PC-9 (cell line): ENCODE data around the gene SPACA7. TPM values are rescaled to one million over a fixed set of nuclear protein-coding genes. Genes with fewer than 3 reads are reported as not detected.

Experiments used
- BruUV-seq: library from RNA; stranded (reverse); fragments of 400-500 nt; replicated peaks from 2 replicates; lab custom pipeline; 2021; lab: Mats Ljungman, UMichigan
- CTCF ChIA-PET: fragments of 300-600 bp; sonication (Branson Sonifier 250); formaldehyde crosslinking; loops from one replicate; lab custom pipeline; 2022; ENCODE audit warnings: antibody characterized with exemption; lab: Charles Lee
- POLR2A ChIA-PET: fragments of 300-600 bp; sonication (Branson Sonifier 250); formaldehyde crosslinking; loops from one replicate; lab custom pipeline; 2022; ENCODE audit warnings: antibody characterized with exemption; ENCODE audit not compliant: unreplicated experiment; lab: Charles Lee
- DNase-seq, 2 experiments: peaks; one replicate each; pipeline versions ENCODE4 v3.0.0 to v3.0.0-alpha.2; 2015 to 2022; ENCODE audit warnings: mixed read lengths in 1 of 2
- H2AFZ ChIP-seq: fragments of 200-600 bp; sonication (generic); 2 replicates; pipeline ENCODE4 v1.8.1; 2017; ENCODE audit warnings: antibody characterized with exemption
- H3F3A ChIP-seq: fragments of 200-600 bp; sonication (generic); 2 replicates; pipeline ENCODE4 v1.8.1; 2017; ENCODE audit warnings: antibody characterized with exemption, mild to moderate bottlenecking, low read depth; ENCODE audit not compliant: insufficient read depth
- H3K27ac ChIP-seq: fragments of 200-600 bp; sonication (generic); 2 replicates; pipeline ENCODE4 v1.6.1; 2016; ENCODE audit warnings: mixed run types
- H3K27me3 ChIP-seq: fragments of 200-600 bp; sonication (generic); 2 replicates; pipeline ENCODE4 v1.6.1; 2016; ENCODE audit warnings: low read depth, mixed run types; ENCODE audit not compliant: insufficient read depth
- H3K36me3 ChIP-seq: fragments of 200-600 bp; sonication (generic); 2 replicates; pipeline ENCODE4 v1.6.1; 2016; ENCODE audit warnings: low read depth, mixed run types
- H3K4me1 ChIP-seq: fragments of 200-600 bp; sonication (generic); replicated peaks from 2 replicates; pipeline ENCODE4 v1.6.1; 2016; ENCODE audit warnings: mixed run types; ENCODE audit not compliant: insufficient read depth
- H3K4me2 ChIP-seq: fragments of 200-600 bp; sonication (generic); 2 replicates; pipeline ENCODE4 v1.6.1; 2017; ENCODE audit warnings: mixed run types
- H3K4me3 ChIP-seq: fragments of 200-600 bp; sonication (generic); 2 replicates; pipeline ENCODE4 v1.6.1; 2016; ENCODE audit warnings: mixed run types
- H3K79me2 ChIP-seq: fragments of 200-600 bp; sonication (generic); 2 replicates; pipeline ENCODE4 v1.6.1; 2017; ENCODE audit warnings: low read depth, mixed run types
- H3K9me2 ChIP-seq: fragments of 200-600 bp; sonication (generic); 2 replicates; pipeline ENCODE4 v1.8.1; 2017; ENCODE audit warnings: mild to moderate bottlenecking; ENCODE audit not compliant: insufficient read depth
- H3K9me3 ChIP-seq: fragments of 200-600 bp; sonication (generic); 2 replicates; pipeline ENCODE4 v1.8.1; 2016; ENCODE audit warnings: low read depth; ENCODE audit not compliant: insufficient read depth
- H4K20me1 ChIP-seq: fragments of 200-600 bp; sonication (generic); 2 replicates; pipeline ENCODE4 v1.8.1; 2017; ENCODE audit not compliant: insufficient read depth
- EZH2 ChIP-seq: fragments of 200-600 bp; sonication (generic); IDR thresholded peaks from 2 replicates; pipeline ENCODE4 v1.8.0; 2017; ENCODE audit warnings: antibody characterized with exemption, low read depth
- intact Hi-C: fragments of 100-400 bp; cut with micrococcal nuclease; formaldehyde crosslinking; loops from one replicate; pipeline ENCODE4 v1.10.0; 2022; ENCODE audit not compliant: unreplicated experiment
- total RNA-seq: library from RNA; stranded (reverse); gene quantifications from 2 replicates; pipeline ENCODE4 v1.2.3, GENCODE V29; 2021
- TF ChIP-seq, protein P1 (sequence below): fragments of 200-600 bp; sonication (generic); conservative IDR thresholded peaks from 2 replicates; pipeline ENCODE4 v1.6.1; 2017; ENCODE audit warnings: mixed run types, antibody characterized with exemption, mild to moderate bottlenecking, moderate library complexity

SPACA7 gene
- total RNA-seq, 1 experiment from 2014 or later: not detected

DNA sequence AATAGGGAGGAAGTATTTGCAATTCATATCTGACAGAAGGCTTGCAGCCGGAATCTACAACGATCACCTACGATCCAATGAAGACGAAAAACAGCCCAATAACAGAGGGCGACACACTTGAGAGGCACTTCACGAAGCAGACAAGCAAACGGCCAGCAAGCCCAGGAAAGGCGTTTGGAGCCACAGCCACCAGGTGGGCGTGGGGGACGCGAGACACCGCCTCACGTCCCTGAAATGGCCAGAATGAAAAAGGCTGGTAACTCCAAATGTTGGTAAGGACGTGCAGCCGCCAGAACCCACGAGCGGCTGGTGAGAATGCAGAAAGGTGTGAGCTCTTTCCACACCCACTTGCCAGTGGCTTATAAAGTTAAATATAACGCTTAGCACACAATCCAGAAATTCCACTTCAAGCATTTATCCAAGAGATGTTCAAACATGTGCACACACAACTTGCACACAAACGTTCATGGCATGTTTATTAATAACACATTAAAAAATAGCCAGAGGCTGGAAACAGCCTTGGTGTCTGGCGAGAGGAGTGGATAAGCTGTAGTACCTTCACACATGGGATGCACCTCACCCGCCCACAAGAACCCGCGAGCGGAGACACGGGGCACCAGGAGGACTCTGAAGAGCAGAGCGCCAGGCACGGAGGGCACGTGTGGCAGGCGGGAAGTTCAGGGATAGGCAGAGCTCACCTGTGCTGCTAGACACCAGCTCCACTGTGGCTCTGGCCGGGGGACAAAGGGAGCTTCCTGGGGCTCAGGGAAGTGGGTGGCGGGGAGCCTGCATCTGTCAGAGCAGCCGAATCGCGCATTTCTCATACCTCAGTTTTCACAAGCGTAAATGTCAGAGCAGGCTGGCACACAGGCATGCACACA, 89.3 kb downstream of the SPACA7 start:
- Histone ChIP-seq H2AFZ (no peak overlapping the region), H3K36me3 (no peaks in the 10 kb centered on the region), H3K79me2 (no peaks in the 10 kb centered on the region), H3K9me3 (no peaks in the 10 kb centered on the region), H3K4me2 (no peak overlapping the region), H3K27me3 (no peaks in the 10 kb centered on the region), H3K9me2 (no peaks in the 10 kb centered on the region), H3K4me1 (no peaks in the 10 kb centered on the region), H4K20me1 (no peaks in the 10 kb centered on the region), H3K27ac (no peak overlapping the region), H3K4me3 (no peak overlapping the region), H3F3A (no peaks in the 10 kb centered on the region)
- ChIA-PET POLR2A (no interaction called here), CTCF (no interaction called here)
- TF ChIP-seq, protein P1, sequence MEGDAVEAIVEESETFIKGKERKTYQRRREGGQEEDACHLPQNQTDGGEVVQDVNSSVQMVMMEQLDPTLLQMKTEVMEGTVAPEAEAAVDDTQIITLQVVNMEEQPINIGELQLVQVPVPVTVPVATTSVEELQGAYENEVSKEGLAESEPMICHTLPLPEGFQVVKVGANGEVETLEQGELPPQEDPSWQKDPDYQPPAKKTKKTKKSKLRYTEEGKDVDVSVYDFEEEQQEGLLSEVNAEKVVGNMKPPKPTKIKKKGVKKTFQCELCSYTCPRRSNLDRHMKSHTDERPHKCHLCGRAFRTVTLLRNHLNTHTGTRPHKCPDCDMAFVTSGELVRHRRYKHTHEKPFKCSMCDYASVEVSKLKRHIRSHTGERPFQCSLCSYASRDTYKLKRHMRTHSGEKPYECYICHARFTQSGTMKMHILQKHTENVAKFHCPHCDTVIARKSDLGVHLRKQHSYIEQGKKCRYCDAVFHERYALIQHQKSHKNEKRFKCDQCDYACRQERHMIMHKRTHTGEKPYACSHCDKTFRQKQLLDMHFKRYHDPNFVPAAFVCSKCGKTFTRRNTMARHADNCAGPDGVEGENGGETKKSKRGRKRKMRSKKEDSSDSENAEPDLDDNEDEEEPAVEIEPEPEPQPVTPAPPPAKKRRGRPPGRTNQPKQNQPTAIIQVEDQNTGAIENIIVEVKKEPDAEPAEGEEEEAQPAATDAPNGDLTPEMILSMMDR: no peak
- TF ChIP-seq EZH2: no peak
- no TSS peak for BruUV-seq
- intact Hi-C loops: no loop called here
- no peak for DNase-seq

DNA sequence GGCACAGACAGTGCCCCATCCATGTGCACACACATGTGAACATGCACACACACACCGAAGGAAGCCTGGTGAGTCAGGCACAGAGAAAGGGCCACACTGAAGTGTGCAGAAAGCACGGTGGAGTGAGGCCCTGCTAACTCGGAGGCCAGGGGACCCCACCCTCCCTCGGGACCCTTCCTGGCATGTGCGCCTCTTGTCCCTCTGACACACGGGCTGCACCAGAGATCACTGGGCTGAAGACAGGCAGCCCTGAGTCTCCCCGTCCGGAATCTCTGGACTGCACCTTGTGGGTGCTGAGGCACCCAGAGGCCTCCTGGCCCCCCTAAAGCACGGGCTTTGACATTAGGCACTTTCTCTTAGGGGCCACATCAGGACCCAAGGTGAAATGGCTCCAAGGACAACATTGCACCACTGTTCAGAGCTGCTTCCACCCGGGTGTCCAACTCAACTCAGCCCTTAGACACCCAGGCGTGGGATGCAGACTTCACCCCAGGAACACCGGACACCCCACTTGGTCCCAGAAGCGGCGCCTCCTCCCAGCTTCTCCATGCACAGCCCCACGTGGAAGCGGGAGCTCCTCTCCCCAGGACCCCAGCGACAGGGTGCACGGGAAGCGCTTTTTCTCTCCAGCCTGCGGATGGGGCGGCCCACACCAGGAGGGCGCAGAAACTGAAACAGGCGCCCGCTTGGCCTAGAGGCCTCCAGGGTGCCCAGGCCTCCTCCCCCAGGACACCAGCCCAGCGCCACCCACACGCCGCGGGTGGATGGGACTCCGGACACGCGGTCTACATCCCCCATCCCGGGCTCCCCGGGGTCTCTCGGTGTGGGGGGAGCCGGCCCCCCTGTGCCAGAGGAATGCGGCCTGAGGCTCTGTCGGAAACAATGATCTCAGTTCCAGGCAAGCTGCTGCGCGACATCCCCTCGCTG, 90.2 kb downstream of the SPACA7 start:
- no peaks in the 10 kb centered on the region for H3K4me1 ChIP-seq
- TF ChIP-seq, protein P1: no peak
- no peak for TF ChIP-seq EZH2
- CTCF ChIA-PET: no interaction called here

DNA sequence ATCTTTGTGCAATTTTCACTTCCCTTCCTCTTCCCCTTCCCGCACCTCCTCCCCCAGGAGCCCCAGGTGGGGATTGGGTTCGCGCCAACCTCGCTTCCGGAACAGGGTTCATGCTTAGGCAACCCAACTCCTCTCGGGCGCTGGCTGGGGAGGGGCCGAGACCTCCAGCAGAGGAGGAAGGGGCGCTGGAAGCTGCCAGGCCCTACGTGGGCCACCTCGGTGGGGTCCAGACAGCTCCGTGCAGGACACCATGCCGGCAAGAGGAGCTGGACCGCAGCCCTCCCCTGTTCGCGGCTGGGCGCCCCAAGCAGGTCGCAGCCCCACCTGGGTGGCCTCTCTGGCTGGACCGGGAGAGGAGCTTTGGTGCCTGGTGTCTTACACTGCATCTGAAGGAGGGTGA, 91.1 kb downstream of the SPACA7 start:
- Histone ChIP-seq H3K4me3 (no peak overlapping the region), H3K36me3 (no peaks in the 10 kb centered on the region), H3K4me2 (no peak overlapping the region), H3K4me1 (no peaks in the 10 kb centered on the region), H3K27ac (no peak overlapping the region), H3K79me2 (no peaks in the 10 kb centered on the region), H2AFZ (no peak overlapping the region), H3F3A (no peaks in the 10 kb centered on the region), H4K20me1 (no peaks in the 10 kb centered on the region), H3K27me3 (no peaks in the 10 kb centered on the region), H3K9me2 (no peaks in the 10 kb centered on the region), H3K9me3 (no peaks in the 10 kb centered on the region)
- intact Hi-C loops: no loop called here
- no TSS peak for BruUV-seq
- TF ChIP-seq EZH2: no peak
- TF ChIP-seq, protein P1: no peak
- DNase-seq: no peak
- ChIA-PET CTCF (no interaction called here), POLR2A (no interaction called here)

More for the DNA sequence above, 90.2 kb downstream of the SPACA7 start:
- H3K4me2 ChIP-seq: no peak overlapping the region
- no peak overlapping the region for H2AFZ ChIP-seq
- no peaks in the 10 kb centered on the region for H3F3A ChIP-seq
- H3K9me2 ChIP-seq: no peaks in the 10 kb centered on the region
- no peak overlapping the region for H3K4me3 ChIP-seq
- H3K36me3 ChIP-seq: no peaks in the 10 kb centered on the region
- no TSS peak for BruUV-seq
- no peaks in the 10 kb centered on the region for H4K20me1 ChIP-seq
- no peaks in the 10 kb centered on the region for H3K79me2 ChIP-seq
- no peaks in the 10 kb centered on the region for H3K27me3 ChIP-seq
- no peak for DNase-seq
- H3K9me3 ChIP-seq: no peaks in the 10 kb centered on the region
- intact Hi-C loops: no loop called here
- POLR2A ChIA-PET: no interaction called here
- H3K27ac ChIP-seq: no peak overlapping the region
